GM21423 (cell line): ENCODE data around the gene EDN2.

Source experiments
- ATAC-seq: cut with Tn5 transposase; IDR thresholded peaks from one replicate; pipeline ENCODE4 v1.9.1; 2021; ENCODE audit warnings: mild to moderate bottlenecking, moderate library complexity; ENCODE audit not compliant: unreplicated experiment

The EDN2 gene

DNA sequence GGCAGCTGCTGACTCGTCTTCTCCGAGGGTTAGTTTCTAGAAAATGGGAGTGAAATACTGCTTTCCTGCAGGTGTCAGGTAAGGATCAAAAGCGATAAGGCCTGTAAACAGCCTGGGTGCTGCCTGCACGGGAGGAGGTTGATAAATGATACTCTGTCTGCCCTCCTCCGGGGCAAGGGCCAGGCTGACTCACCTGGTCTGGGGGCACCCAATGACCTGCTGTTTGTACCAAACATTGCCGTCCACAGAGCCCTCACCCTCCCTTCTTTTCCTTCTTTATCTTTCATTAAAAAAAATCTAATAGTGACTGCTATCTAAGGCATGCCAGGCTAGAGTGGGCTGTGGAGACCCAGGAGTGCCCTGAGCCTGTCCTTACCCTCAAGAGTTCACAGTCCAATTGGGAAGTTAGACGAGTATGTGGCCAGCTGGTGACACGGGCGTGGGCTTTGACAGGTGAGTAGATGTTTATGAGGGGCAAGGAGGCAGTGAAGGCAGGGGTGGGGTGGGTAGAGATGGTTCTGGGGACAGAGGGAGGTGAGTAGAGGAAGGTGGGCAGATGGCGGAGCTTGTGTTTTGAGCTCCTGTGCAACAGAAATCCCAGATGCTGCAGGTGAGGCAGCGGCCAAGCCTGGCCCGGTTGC is 16.2 kb downstream of the EDN2 start:
- ATAC-seq: no peak

DNA sequence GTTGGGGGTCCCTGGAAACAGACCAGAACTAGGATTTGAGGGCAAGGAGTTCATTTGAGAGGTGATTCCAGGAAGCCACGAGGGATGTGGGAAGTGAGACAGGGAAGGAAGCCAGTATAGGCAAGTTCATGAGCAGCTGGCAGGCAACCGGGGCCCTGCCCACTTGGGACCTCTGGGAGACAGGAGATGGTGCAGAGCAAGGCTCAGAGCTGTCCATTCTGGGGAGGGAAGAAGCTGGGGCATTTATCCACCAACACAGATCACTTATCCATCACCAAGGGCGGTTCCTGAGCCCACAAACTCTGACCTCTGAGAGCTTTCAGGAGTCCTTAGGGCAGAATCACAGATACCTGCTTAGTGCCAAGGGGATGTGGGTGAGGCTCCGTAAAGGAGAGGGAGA is 16.8 kb downstream of the EDN2 start:
- ATAC-seq: no peak

DNA sequence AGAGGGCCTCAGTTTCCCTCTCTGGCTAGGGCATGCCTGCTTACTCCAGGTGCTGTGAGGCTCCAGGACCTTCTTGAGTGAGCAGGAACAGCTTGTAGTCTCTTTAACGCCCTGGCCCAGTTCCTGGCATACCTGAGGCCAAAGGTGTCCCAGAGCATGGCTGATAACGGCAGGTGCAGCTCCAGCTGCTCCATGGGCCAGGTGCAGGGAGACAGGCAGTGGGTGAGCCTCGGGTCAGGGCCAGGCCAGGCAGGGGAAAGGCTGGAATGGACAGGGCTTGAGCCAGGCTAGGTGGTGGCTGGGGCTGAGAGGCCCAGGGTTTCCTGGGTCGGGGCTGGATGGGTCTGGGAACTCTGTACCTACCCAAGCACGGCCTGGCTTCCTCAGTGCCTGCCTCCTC is 18.3 kb downstream of the EDN2 start:
- no peak for ATAC-seq

GRCh38 chr1:41465741-41466140 is 18.7 kb downstream of the EDN2 start:
- no peak for ATAC-seq

- no peak for ATAC-seq
These were observed 19.6 kb downstream of the EDN2 start for GRCh38 chr1:41464885-41465284.

DNA sequence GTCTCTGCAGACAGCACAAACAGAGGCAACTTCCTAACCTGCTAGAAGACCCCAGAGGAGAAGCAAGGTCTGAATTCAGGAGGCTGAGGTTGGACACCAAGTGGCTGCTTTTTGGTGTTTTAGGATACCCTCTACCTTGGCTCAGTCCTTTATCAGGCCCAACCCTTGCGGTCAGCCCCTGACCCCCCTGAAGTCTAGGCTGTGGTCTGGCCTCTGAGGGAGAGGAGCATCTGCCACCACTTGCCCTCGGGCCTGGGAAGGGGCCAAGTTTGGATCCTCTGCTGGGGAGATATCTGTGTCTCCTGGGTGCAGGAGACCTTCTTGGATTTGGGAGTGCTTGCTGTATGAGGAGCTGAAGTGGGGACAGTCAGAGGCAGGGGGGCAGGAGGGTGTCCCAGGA is 21.0 kb downstream of the EDN2 start:
- no peak for ATAC-seq

DNA sequence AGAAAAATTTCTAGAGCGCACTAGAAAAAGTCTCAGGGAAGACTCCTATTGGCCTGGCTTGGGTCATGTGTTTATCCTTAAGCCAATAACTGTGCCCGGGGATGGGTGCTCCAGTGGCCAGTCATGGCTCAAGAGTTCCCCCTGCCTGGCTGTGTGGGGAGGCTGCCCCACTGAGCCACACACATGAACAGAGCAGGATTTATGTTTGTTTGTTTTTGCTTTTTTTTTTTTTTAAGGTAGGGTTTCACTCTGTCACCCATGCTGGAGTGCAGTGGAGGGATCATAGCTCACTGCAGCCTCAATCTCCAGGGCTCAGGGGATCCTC is 21.8 kb downstream of the EDN2 start:
- ATAC-seq: no peak

GRCh38 chr1:41461790-41462679 is 22.4 kb downstream of the EDN2 start:
- ATAC-seq: no peak

- ATAC-seq: no peak
These were observed 27.5 kb downstream of the EDN2 start for GRCh38 chr1:41456847-41457540.

GRCh38 chr1:41455479-41456332 is 28.8 kb downstream of the EDN2 start:
- no peak for ATAC-seq

DNA sequence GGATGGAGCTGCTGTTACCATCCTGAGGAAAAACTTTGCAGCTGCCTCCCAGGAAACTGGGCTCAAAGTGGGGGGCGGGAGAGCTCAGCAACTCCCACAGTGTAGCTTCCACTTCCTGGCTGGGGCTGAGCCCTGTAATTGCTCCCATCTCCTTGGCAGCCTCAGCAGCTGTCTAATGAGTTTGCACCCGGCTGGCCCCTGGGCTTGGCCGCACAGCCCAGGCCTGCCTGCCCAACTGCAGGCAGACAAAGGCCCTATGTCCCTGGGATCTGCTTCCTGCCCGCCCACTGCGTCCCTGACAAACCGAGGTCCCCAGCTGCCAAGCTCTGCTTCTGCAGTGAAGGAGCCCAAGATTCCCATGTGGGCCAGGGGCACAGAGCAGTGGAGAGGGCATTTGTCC is 30.1 kb downstream of the EDN2 start:
- no peak for ATAC-seq

- ATAC-seq: no peak
These were observed 31.7 kb downstream of the EDN2 start for GRCh38 chr1:41452704-41453290.

DNA sequence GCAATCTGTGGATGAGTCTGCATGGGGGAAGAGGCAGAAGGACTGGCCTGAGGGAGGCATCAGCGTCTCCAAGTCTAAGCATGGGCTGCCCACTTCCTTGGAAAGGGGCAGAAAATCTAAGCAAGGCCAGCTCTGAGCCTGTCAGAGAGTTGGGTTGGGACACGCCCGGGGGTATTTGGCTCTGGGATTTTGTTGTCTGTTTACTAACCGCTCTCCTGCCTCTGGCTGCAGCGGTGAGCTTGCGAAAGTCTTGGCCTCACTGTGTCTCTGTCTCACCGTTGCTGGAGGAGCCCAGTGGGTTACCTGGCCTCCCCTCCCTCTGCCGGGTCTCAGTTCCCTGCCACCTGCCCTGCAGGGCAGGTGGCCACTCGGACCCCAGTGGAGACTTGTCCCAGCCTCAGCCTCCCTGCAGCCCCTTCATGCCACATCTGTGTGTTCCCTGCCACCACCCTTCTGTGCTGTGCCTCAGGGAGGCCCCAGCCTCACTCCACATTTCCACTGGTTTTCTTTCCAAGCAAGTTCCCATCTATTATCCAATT is 33.7 kb downstream of the EDN2 start:
- no peak for ATAC-seq

DNA sequence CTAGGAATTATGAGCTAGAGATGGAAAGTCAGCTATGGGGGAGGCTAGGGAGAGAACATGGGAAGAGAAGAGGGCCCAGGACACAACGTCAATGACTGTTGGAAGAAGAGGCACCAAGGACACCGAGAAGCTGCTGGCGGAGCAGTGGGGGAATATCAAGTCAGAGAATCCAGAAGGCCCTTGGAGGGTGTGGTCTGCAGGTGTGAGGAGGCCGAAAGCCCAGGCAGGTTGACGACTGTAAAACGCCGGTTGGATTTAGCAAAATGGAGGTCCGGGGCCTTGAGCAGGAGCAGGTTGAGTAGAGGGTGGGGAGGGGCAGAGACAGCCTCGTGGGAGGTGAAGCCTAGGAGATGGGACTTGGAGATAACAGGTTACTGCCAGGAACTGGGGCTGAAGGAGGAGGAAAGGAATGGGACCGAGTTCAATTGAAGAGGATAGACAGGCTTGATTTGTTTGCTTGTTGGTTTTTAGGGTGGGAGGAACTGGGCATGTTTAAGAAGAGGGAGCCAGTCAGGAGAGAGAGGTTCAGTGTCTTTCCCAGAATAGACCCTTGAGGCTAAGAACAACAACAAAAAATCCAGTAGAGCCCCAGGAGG is 35.1 kb downstream of the EDN2 start:
- no peak for ATAC-seq

DNA sequence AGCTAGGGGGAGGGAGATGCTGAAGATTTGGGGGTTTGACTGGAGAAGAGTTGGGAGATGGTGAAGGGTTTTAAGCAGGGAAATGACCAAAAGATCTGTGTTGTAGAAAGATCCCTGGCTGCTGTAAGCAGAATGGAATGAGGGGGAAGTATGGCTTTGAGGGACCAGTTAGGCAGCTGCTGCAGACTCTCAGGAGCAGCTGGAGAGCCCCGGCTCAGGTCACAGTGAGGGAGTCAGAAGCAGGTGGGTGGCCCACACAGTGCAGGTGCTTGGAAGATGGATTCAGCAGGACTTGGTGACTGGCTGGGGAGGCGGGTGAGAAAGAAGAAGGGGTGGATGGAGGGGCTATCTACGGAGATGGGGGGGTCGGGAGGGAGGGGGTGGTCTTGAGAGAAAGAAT is 35.7 kb downstream of the EDN2 start:
- ATAC-seq: no peak

DNA sequence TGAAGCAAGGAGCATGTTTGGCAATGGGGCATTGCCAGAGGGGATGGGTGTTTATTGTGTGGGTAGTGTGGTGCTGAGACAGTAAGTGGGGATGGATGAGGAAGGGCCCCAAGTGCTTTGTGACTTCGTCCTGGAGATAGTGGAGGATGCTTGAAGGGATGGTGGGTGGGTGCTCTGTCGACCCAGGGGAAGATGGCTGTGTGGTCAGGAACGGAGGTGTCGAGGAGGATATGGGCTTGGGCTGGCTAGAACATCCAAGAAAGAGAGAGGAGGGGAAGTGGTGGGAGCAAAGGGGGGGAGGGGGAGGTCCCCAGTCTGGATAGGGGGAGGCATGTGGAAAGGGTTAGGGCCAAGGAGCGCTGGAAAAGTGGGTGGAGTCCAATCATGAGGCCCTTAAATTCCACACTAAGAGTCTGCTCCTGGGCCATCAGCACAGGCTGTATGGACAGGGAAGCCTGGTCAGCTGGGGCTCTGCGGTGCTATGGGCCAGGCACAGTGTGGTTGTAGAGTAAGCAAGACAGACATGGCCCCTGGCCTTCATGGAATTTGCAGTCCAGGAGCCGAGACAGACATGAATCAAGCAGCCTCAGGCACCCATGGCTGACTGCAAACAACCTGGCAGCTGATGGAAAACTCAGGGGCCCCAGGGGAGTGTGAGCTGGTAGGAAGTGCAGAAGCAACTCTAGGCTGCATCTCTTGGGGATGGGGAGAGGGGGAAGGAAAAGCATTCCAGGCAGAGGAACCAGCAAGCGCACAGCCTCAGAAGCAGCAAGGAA is 36.3 kb downstream of the EDN2 start:
- ATAC-seq: no peak

GRCh38 chr1:41446851-41447610 is 37.5 kb downstream of the EDN2 start:
- no peak for ATAC-seq

DNA sequence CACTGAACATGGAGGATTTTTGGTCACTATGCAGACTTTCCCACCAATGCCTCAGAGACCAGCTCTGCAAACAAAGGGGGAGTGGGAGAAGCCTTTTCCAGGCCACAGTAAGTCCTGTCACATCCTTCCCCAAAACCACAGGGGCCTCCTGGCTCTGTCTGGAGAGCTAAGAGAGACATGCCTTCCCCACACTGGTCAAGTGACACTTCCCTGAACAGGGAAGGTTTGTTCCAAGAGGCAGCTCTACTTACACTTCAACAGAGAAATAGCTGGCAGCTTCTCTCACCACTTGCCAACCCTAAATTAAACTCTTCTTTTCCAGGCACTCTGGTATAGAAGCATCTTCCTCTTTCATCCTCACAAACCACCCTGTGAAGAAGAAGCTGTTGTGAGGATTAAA is 39.7 kb downstream of the EDN2 start:
- ATAC-seq: no peak

- no peak for ATAC-seq
These were observed 40.2 kb downstream of the EDN2 start for GRCh38 chr1:41444246-41444645.
